Measurements from ENCODE around the gene IGBP1. TPM values are rescaled to one million over a fixed set of nuclear protein-coding genes. Genes with fewer than 3 reads are reported as not detected.

IGBP1 gene
- polyA plus RNA-seq, 1 experiment: 68.3 TPM

- no peak for DNase-seq (ENCODE audit: low read depth)
Observed at GRCh38 chrX:70172221-70172620, 39.0 kb downstream of the IGBP1 start.

GRCh38 chrX:70172964-70173363 is 39.7 kb downstream of the IGBP1 start:
- ChIA-PET POLR2A (no interaction called here), CTCF (no interaction called here)
- H3K4me3 ChIP-seq (ENCODE audit: low read depth, low read length): no peak overlapping the region
- no peaks in the 10 kb centered on the region for H3K36me3 ChIP-seq (ENCODE audit: control insufficient read depth, insufficient read depth, low read length)
- no peaks in the 10 kb centered on the region for H3K27me3 ChIP-seq (ENCODE audit: control insufficient read depth, insufficient read depth, low read length)
- DNase-seq (ENCODE audit: low read depth): no peak
- no peak for TF ChIP-seq CTCF (IDR thresholded peaks at IDR 0.05; ENCODE audit: insufficient read depth, low read depth, low read length)

More at GRCh38 chrX:70172221-70172620, 39.0 kb downstream of the IGBP1 start:
- no peaks in the 10 kb centered on the region for H3K27me3 ChIP-seq (ENCODE audit: control insufficient read depth, insufficient read depth, low read length)
- no peaks in the 10 kb centered on the region for H3K36me3 ChIP-seq (ENCODE audit: control insufficient read depth, insufficient read depth, low read length)
- ChIA-PET POLR2A (no interaction called here), CTCF (no interaction called here)
- H3K4me3 ChIP-seq (ENCODE audit: low read depth, low read length): no peak overlapping the region
- TF ChIP-seq CTCF (IDR thresholded peaks at IDR 0.05; ENCODE audit: insufficient read depth, low read depth, low read length): no peak

- ChIA-PET CTCF (interaction anchor here (0.8 kb wide), 1 partner anchor 41 kb away, joined by 5 read pairs; the partner anchor contains the start of gene IGBP1), POLR2A (interaction anchor here (0.6 kb wide), 1 partner anchor 63 kb away, joined by 17 read pairs; no protein-coding TSS in a partner anchor)
- DNase-seq (ENCODE audit: low read depth): no peak
- Histone ChIP-seq H3K27me3 (ENCODE audit: control insufficient read depth, insufficient read depth, low read length) (no peaks in the 10 kb centered on the region), H3K36me3 (ENCODE audit: control insufficient read depth, insufficient read depth, low read length) (no peaks in the 10 kb centered on the region), H3K4me3 (ENCODE audit: low read depth, low read length) (no peak overlapping the region)
- no peak for TF ChIP-seq CTCF (IDR thresholded peaks at IDR 0.05; ENCODE audit: insufficient read depth, low read depth, low read length)
Observed at GRCh38 chrX:70174754-70175153, 41.5 kb downstream of the IGBP1 start.

GRCh38 chrX:70175338-70175737 is 42.1 kb downstream of the IGBP1 start:
- Histone ChIP-seq H3K27me3 (ENCODE audit: control insufficient read depth, insufficient read depth, low read length) (no peaks in the 10 kb centered on the region), H3K4me3 (ENCODE audit: low read depth, low read length) (no peak overlapping the region), H3K36me3 (ENCODE audit: control insufficient read depth, insufficient read depth, low read length) (no peaks in the 10 kb centered on the region)
- POLR2A ChIA-PET: interaction anchor here (0.6 kb wide), 1 partner anchor 63 kb away, joined by 17 read pairs; no protein-coding TSS in a partner anchor
- TF ChIP-seq CTCF (IDR thresholded peaks at IDR 0.05; ENCODE audit: insufficient read depth, low read depth, low read length): no peak
- DNase-seq (ENCODE audit: low read depth): no peak
- CTCF ChIA-PET: no interaction called here

GRCh38 chrX:70176938-70177533 is 43.8 kb downstream of the IGBP1 start, which contains the start of gene DGAT2L6:
TSS of gene DGAT2L6 (plus strand) at chrX:70177483. CDS start at chrX:70177583, 100 bp downstream.
- no peak for TF ChIP-seq CTCF (IDR thresholded peaks at IDR 0.05; ENCODE audit: insufficient read depth, low read depth, low read length)
- CTCF ChIA-PET: no interaction called here
- Histone ChIP-seq H3K27me3 (ENCODE audit: control insufficient read depth, insufficient read depth, low read length) (no peaks in the 10 kb centered on the region), H3K36me3 (ENCODE audit: control insufficient read depth, insufficient read depth, low read length) (no peaks in the 10 kb centered on the region), H3K4me3 (ENCODE audit: low read depth, low read length) (no peak within 1 kb of the TSS)
- DNase-seq (ENCODE audit: low read depth): no peak
- POLR2A ChIA-PET: no interaction called here

Measured in BJ (cell line).